H9 (cell line): ENCODE results near the gene TFAP2C. TPM values are rescaled to one million over a fixed set of nuclear protein-coding genes. Genes with fewer than 3 reads are reported as not detected.
"Not testable (repeated sequence)": the region's sequence is repeated elsewhere in the genome, so short reads cannot be mapped to it uniquely, and the experiment has no call there.

Experiments
- DNase-seq: peaks from one replicate; pipeline ENCODE4 v3.0.0-alpha.2; 2017
- H2AFZ ChIP-seq: one replicate; pipeline ENCODE4 v1.6.1; 2013; ENCODE audit warnings: mild to moderate bottlenecking, low read length, control low read depth, moderate library complexity
- H2AK5ac ChIP-seq: 2 replicates; pipeline ENCODE4 v1.6.1; 2013; ENCODE audit warnings: low read length, control low read depth, mixed read lengths; ENCODE audit not compliant: insufficient read length
- H2BK120ac ChIP-seq: one replicate; pipeline ENCODE4 v1.6.1; 2013; ENCODE audit warnings: low read depth, mild to moderate bottlenecking, low read length, control low read depth, inconsistent platforms; ENCODE audit not compliant: poor library complexity, severe bottlenecking
- H2BK12ac ChIP-seq: 2 replicates; pipeline ENCODE4 v1.6.1; 2013; ENCODE audit warnings: low read length, control low read depth, mixed read lengths, low read depth; ENCODE audit not compliant: insufficient read length
- H2BK15ac ChIP-seq: 2 replicates; pipeline ENCODE4 v1.6.1; 2013; ENCODE audit warnings: low read depth, low read length, control low read depth
- H2BK20ac ChIP-seq: one replicate; pipeline ENCODE4 v1.6.1; 2013; ENCODE audit warnings: low read depth, mild to moderate bottlenecking, low read length, control low read depth, inconsistent platforms; ENCODE audit not compliant: poor library complexity, severe bottlenecking
- H2BK5ac ChIP-seq: 2 replicates; pipeline ENCODE4 v1.6.1; 2013; ENCODE audit warnings: low read length, control low read depth, mixed read lengths; ENCODE audit not compliant: insufficient read length
- H3K14ac ChIP-seq: 2 replicates; pipeline ENCODE4 v1.6.1; 2013; ENCODE audit warnings: low read length, control low read depth; ENCODE audit not compliant: insufficient read depth
- H3K18ac ChIP-seq: 2 replicates; pipeline ENCODE4 v1.6.1; 2013; ENCODE audit warnings: low read depth, mild to moderate bottlenecking, mixed read lengths, low read length, control low read depth; ENCODE audit not compliant: insufficient read length
- H3K23ac ChIP-seq: 2 replicates; pipeline ENCODE4 v1.6.1; 2013; ENCODE audit warnings: low read length, control low read depth, mixed read lengths, low read depth; ENCODE audit not compliant: insufficient read length
- H3K23me2 ChIP-seq: 2 replicates; pipeline ENCODE4 v1.6.1; 2013; ENCODE audit warnings: low read depth, mild to moderate bottlenecking, mixed read lengths, low read length, control low read depth; ENCODE audit not compliant: insufficient read length, poor library complexity, severe bottlenecking
- H3K27ac ChIP-seq: 2 replicates; pipeline ENCODE4 v1.5.1; 2013; ENCODE audit warnings: low read length, control low read depth, mixed read lengths, low read depth; ENCODE audit not compliant: insufficient read length
- H3K27me3 ChIP-seq: 2 replicates; pipeline ENCODE4 v1.6.1; 2013; ENCODE audit warnings: low read length, control low read depth, inconsistent platforms; ENCODE audit not compliant: insufficient read depth
- H3K4ac ChIP-seq: 2 replicates; pipeline ENCODE4 v1.6.1; 2013; ENCODE audit warnings: low read depth, mild to moderate bottlenecking, control low read depth, inconsistent platforms, low read length, moderate library complexity
- H3K4me1 ChIP-seq: 2 replicates; pipeline ENCODE4 v1.6.1; 2013; ENCODE audit warnings: low read length, control low read depth, inconsistent platforms; ENCODE audit not compliant: insufficient read depth
- H3K4me2 ChIP-seq: 2 replicates; pipeline ENCODE4 v1.6.1; 2013; ENCODE audit warnings: low read length, control low read depth, mixed read lengths; ENCODE audit not compliant: insufficient read length, insufficient read depth
- H3K56ac ChIP-seq: 2 replicates; pipeline ENCODE4 v1.6.1; 2013; ENCODE audit warnings: low read depth, mild to moderate bottlenecking, mixed read lengths, low read length, control low read depth; ENCODE audit not compliant: insufficient read length
- H3K79me1 ChIP-seq: 2 replicates; pipeline ENCODE4 v1.6.1; 2013; ENCODE audit warnings: low read depth, mild to moderate bottlenecking, moderate library complexity, low read length, control low read depth, inconsistent platforms; ENCODE audit not compliant: insufficient read depth, poor library complexity, severe bottlenecking
- H3K79me2 ChIP-seq: 2 replicates; pipeline ENCODE4 v1.6.1; 2013; ENCODE audit warnings: low read length, control low read depth, inconsistent platforms; ENCODE audit not compliant: insufficient read depth
- H3K9ac ChIP-seq: 2 replicates; pipeline ENCODE4 v1.6.1; 2013; ENCODE audit warnings: low read length, control low read depth, mixed read lengths; ENCODE audit not compliant: insufficient read length; ENCODE audit errors: extremely low read depth
- H3K9me3 ChIP-seq: one replicate; pipeline ENCODE4 v1.6.1; 2013; ENCODE audit warnings: low read depth, low read length, inconsistent platforms; ENCODE audit not compliant: control insufficient read depth
- H3T11ph ChIP-seq: one replicate; pipeline ENCODE4 v1.6.1; 2013; ENCODE audit warnings: mild to moderate bottlenecking, low read length, control low read depth, inconsistent platforms
- H4K20me1 ChIP-seq: one replicate; pipeline ENCODE4 v1.6.1; 2013; ENCODE audit not compliant: control insufficient read depth, insufficient read length, insufficient read depth
- H4K5ac ChIP-seq: 2 replicates; pipeline ENCODE4 v1.6.1; 2013; ENCODE audit warnings: low read depth, mild to moderate bottlenecking, mixed read lengths, low read length, control low read depth; ENCODE audit not compliant: insufficient read length
- H4K8ac ChIP-seq: replicated peaks from 2 replicates; pipeline ENCODE4 v1.6.1; 2013; ENCODE audit warnings: low read length, control low read depth, mixed read lengths, low read depth; ENCODE audit not compliant: insufficient read length
- H4K91ac ChIP-seq: 2 replicates; pipeline ENCODE4 v1.6.1; 2013; ENCODE audit warnings: low read depth, mild to moderate bottlenecking, moderate library complexity, mixed read lengths, low read length, control low read depth; ENCODE audit not compliant: insufficient read length
- H3K27ac Mint-ChIP-seq, 3 experiments: 2 replicates in 2 of 3; 3 replicates in 1 of 3; pipeline ENCODE4 v1.8.0; 2020 to 2021; ENCODE audit warnings: mixed read lengths in 3 of 3, mild to moderate bottlenecking in 1 of 3, moderate library complexity in 1 of 3
- H3K27me3 Mint-ChIP-seq: 2 replicates; pipeline ENCODE4 v1.8.0; 2021; ENCODE audit warnings: low read depth, mild to moderate bottlenecking, moderate library complexity, mixed read lengths
- H3K36me3 Mint-ChIP-seq, 3 experiments: 2 replicates in 2 of 3; 3 replicates in 1 of 3; pipeline ENCODE4 v1.8.0; 2020 to 2021; ENCODE audit warnings: low read depth in 3 of 3, mixed read lengths in 3 of 3; ENCODE audit not compliant: insufficient read depth in 1 of 3
- H3K4me1 Mint-ChIP-seq, 2 experiments: 2 replicates each; pipeline ENCODE4 v1.8.0; 2020; ENCODE audit warnings: mixed read lengths in 2 of 2
- H3K4me3 Mint-ChIP-seq, 2 experiments: 2 replicates in 1 of 2; 3 replicates in 1 of 2; pipeline ENCODE4 v1.8.0; 2020 to 2021; ENCODE audit warnings: mild to moderate bottlenecking in 2 of 2, mixed read lengths in 2 of 2, moderate library complexity in 1 of 2
- H3K9me3 Mint-ChIP-seq, 2 experiments: 2 replicates in 1 of 2; 3 replicates in 1 of 2; pipeline ENCODE4 v1.8.0; 2020; ENCODE audit warnings: mild to moderate bottlenecking in 2 of 2, mixed read lengths in 2 of 2, moderate library complexity in 1 of 2
- WGBS: extraction: QIAGEN DNeasy Blood & Tissue Kit; methylation state at CpG from one replicate; pipeline ENCODE4 v1.1.7; 2013; ENCODE audit warnings: missing lambda C conversion rate, low lambda C conversion rate, mixed read lengths; ENCODE audit not compliant: insufficient read length; ENCODE audit errors: extremely low coverage; 5-methylcytosine and 5-hydroxymethylcytosine counted together
- total RNA-seq: library from RNA; stranded (reverse); gene quantifications from 2 replicates; pipeline ENCODE4 v1.2.1, GENCODE V29; 2021
- TF ChIP-seq, protein P1 (sequence below): fragments of 200-600 bp; sonication (generic); conservative IDR thresholded peaks from 3 replicates; pipeline ENCODE4 v1.8.0; 2021; ENCODE audit warnings: antibody characterized with exemption, mild to moderate bottlenecking

TFAP2C gene
- total RNA-seq, 1 experiment from 2014 or later = 24.3 TPM

- Histone ChIP-seq H3K14ac (no peak overlapping the region), H4K5ac (no peak overlapping the region), H3K79me1 (no peaks in the 10 kb centered on the region), H3K23me2 (no peaks in the 10 kb centered on the region), H2BK5ac (no peak overlapping the region), H3K9ac (no peak overlapping the region), H2AFZ (no peak overlapping the region), H3K4me2 (no peak overlapping the region), H4K91ac (no peak overlapping the region), H3K56ac (no peak overlapping the region), H3K4me1 (no peaks in the 10 kb centered on the region), H4K8ac (no peak overlapping the region), H2BK15ac (no peak overlapping the region), H4K20me1 (no peaks in the 10 kb centered on the region), H3T11ph (no peak overlapping the region), H3K18ac (no peak overlapping the region), H2BK20ac (no peak overlapping the region), H3K9me3 (no peaks in the 10 kb centered on the region), H3K27me3 (no peaks in the 10 kb centered on the region), H3K23ac (no peak overlapping the region), H2BK120ac (no peak overlapping the region), H2BK12ac (no peak overlapping the region), H3K27ac (no peak overlapping the region), H3K79me2 (no peaks in the 10 kb centered on the region), H2AK5ac (no peak overlapping the region), H3K4ac (no peak overlapping the region)
- no CpG with 5 or more reads among the region's 9 CpGs for WGBS
- Mint-ChIP-seq H3K4me1 (peaks cover 4 to 5% of the 10 kb centered on the region in 2 experiments; a peak in 2 of 4 replicates), H3K27me3 (no peaks in the 10 kb centered on the region; the same call in 1 of the 2 replicates), H3K9me3 (peaks cover 0 to 3% of the 10 kb centered on the region in 2 experiments; a peak in 1 of 5 replicates), H3K27ac (no peak overlapping the region), H3K36me3 (peaks cover 0 to 6% (median 0%) of the 10 kb centered on the region in 3 experiments; a peak in 2 of 7 replicates), H3K4me3 (no peak overlapping the region)
- TF ChIP-seq, protein P1, sequence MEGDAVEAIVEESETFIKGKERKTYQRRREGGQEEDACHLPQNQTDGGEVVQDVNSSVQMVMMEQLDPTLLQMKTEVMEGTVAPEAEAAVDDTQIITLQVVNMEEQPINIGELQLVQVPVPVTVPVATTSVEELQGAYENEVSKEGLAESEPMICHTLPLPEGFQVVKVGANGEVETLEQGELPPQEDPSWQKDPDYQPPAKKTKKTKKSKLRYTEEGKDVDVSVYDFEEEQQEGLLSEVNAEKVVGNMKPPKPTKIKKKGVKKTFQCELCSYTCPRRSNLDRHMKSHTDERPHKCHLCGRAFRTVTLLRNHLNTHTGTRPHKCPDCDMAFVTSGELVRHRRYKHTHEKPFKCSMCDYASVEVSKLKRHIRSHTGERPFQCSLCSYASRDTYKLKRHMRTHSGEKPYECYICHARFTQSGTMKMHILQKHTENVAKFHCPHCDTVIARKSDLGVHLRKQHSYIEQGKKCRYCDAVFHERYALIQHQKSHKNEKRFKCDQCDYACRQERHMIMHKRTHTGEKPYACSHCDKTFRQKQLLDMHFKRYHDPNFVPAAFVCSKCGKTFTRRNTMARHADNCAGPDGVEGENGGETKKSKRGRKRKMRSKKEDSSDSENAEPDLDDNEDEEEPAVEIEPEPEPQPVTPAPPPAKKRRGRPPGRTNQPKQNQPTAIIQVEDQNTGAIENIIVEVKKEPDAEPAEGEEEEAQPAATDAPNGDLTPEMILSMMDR = no peak
- no peak for DNase-seq
Measured at GRCh38 chr20:56657879-56658278, 28.8 kb downstream of the TFAP2C start.

DNA sequence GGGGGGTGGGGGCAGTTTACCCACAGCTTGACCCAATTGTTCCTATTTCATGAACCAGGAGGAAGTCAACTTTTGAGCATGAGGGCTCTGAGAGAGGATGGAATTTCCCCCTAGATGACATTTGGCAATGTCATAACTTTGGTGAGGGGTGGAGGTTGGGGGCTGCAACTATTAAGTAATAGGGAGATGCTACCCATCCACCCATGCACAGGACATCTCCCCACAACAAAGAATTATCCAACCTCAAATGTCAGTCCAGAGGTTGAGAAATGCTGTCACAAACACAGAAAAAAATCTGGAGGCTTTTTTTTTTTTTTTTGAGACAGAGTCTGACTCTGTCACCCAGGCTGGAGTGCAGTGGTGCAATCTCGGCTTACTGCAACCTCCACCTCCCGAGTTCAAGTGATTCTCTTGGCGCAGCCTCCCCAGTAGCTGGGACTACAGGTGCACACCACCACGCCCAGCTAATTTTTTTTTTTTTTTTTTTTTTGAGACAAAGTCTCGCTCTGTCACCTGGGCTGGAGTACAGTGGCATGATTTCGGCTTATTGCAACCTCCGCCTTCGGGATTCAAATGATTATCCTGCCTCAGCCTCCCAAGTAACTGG is 29.3 kb downstream of the TFAP2C start:
- not testable (repeated sequence) for H2AFZ ChIP-seq

More for the DNA sequence above, 29.3 kb downstream of the TFAP2C start:
- H3K79me1 ChIP-seq, H3K4me3 Mint-ChIP-seq, H3K4ac ChIP-seq, DNase-seq, H3K9me3 Mint-ChIP-seq, H4K20me1 ChIP-seq, H3K23me2 ChIP-seq, H3K27ac Mint-ChIP-seq, H3K4me1 Mint-ChIP-seq, H2BK12ac ChIP-seq, H3K4me1 ChIP-seq, H3K9ac ChIP-seq, H4K8ac ChIP-seq, H3K9me3 ChIP-seq, H2BK5ac ChIP-seq, H2BK120ac ChIP-seq, H3K14ac ChIP-seq, H3K27me3 ChIP-seq, H3K36me3 Mint-ChIP-seq, H3K18ac ChIP-seq, H3K27me3 Mint-ChIP-seq, H3T11ph ChIP-seq, H3K23ac ChIP-seq, H4K91ac ChIP-seq, H4K5ac ChIP-seq, H2AK5ac ChIP-seq, H2BK15ac ChIP-seq, H3K4me2 ChIP-seq, H3K56ac ChIP-seq, H3K27ac ChIP-seq, H2BK20ac ChIP-seq, H3K79me2 ChIP-seq: not testable (repeated sequence)
- no CpG with 5 or more reads among the region's 8 CpGs for WGBS
